IMR-90 (cell line): ENCODE results near the gene MLNR. TPM values are rescaled to one million over a fixed set of nuclear protein-coding genes. Genes with fewer than 3 reads are reported as not detected.

ENCODE experiments used
- ATAC-seq: fragments of 200-7000 bp; cut with Tn5 transposase; 2 replicates; pipeline ENCODE4 v1.9.1; 2020; ENCODE audit warnings: low read depth, mild to moderate bottlenecking, moderate library complexity
- BruUV-seq: library from RNA; stranded (reverse); fragments of 400-500 nt; replicated peaks from 2 replicates; lab custom pipeline; 2021; lab: Mats Ljungman, UMichigan
- CTCF ChIA-PET: fragments of 300-600 bp; formaldehyde crosslinking; extraction: SDS; loops from one replicate; lab custom pipeline; 2021; ENCODE audit warnings: antibody characterized with exemption; lab: Yijun Ruan, JAX
- POLR2A ChIA-PET: fragments of 300-600 bp; sonication (Branson Sonifier 250); formaldehyde crosslinking; loops from one replicate; lab custom pipeline; 2022; ENCODE audit warnings: antibody characterized with exemption; ENCODE audit not compliant: unreplicated experiment; lab: Charles Lee
- DNase-seq: peaks from one replicate; pipeline ENCODE4 v3.0.0; 2013
- H2AFZ ChIP-seq: replicated peaks from 2 replicates; pipeline ENCODE3; 2013; ENCODE audit warnings: low read length, mild to moderate bottlenecking; ENCODE audit not compliant: poor library complexity
- H2AK5ac ChIP-seq: 2 replicates; pipeline ENCODE4 v1.6.1; 2013; ENCODE audit warnings: low read depth, low read length, inconsistent platforms
- H2AK9ac ChIP-seq: replicated peaks from 2 replicates; pipeline ENCODE3; 2013; ENCODE audit warnings: mild to moderate bottlenecking, low read depth, low read length, moderate library complexity; ENCODE audit not compliant: poor library complexity
- H2BK120ac ChIP-seq: 2 replicates; pipeline ENCODE4 v1.6.1; 2013; ENCODE audit warnings: low read depth, low read length, inconsistent platforms
- H2BK15ac ChIP-seq: 3 replicates; pipeline ENCODE4 v1.6.1; 2013; ENCODE audit warnings: low read depth, low read length, inconsistent platforms
- H2BK20ac ChIP-seq: 2 replicates; pipeline ENCODE4 v1.6.1; 2013; ENCODE audit warnings: low read depth, mild to moderate bottlenecking, inconsistent platforms, low read length, moderate library complexity
- H2BK5ac ChIP-seq: 2 replicates; pipeline ENCODE4 v1.6.1; 2013; ENCODE audit warnings: mild to moderate bottlenecking, low read depth, low read length, inconsistent platforms; ENCODE audit not compliant: poor library complexity, severe bottlenecking
- H3K14ac ChIP-seq: replicated peaks from 2 replicates; pipeline ENCODE4 v1.6.1; 2013; ENCODE audit warnings: low read depth, low read length, inconsistent platforms
- H3K18ac ChIP-seq: 2 replicates; pipeline ENCODE4 v1.6.1; 2013; ENCODE audit warnings: low read depth, low read length, control low read depth
- H3K23ac ChIP-seq: 2 replicates; pipeline ENCODE4 v1.6.1; 2013; ENCODE audit warnings: low read depth, low read length, inconsistent platforms
- H3K27ac ChIP-seq: 2 replicates; pipeline ENCODE4 v1.5.1; 2013; ENCODE audit warnings: mild to moderate bottlenecking, control low read depth, low read length; ENCODE audit not compliant: insufficient read depth
- H3K27me3 ChIP-seq: 2 replicates; pipeline ENCODE4 v1.6.1; 2013; ENCODE audit warnings: low read length; ENCODE audit not compliant: control insufficient read depth, insufficient read depth
- H3K36me3 ChIP-seq: 2 replicates; pipeline ENCODE4 v1.6.1; 2013; ENCODE audit warnings: low read length, mixed read lengths; ENCODE audit not compliant: control insufficient read depth, insufficient read depth
- H3K4ac ChIP-seq: 2 replicates; pipeline ENCODE4 v1.6.1; 2013; ENCODE audit warnings: low read depth, low read length, inconsistent platforms
- H3K4me1 ChIP-seq: 2 replicates; pipeline ENCODE4 v1.6.1; 2013; ENCODE audit warnings: low read length, mixed read lengths; ENCODE audit not compliant: control insufficient read depth, insufficient read depth
- H3K4me2 ChIP-seq: 2 replicates; pipeline ENCODE4 v1.6.1; 2013; ENCODE audit warnings: low read depth, mild to moderate bottlenecking, control low read depth, low read length, moderate library complexity
- H3K4me3 ChIP-seq: 2 replicates; pipeline ENCODE4 v1.5.1; 2013; ENCODE audit warnings: low read depth, mild to moderate bottlenecking, control low read depth, low read length, moderate library complexity; ENCODE audit not compliant: insufficient read depth
- H3K56ac ChIP-seq: 2 replicates; pipeline ENCODE4 v1.6.1; 2013; ENCODE audit warnings: low read length, inconsistent platforms; ENCODE audit not compliant: insufficient read depth; ENCODE audit errors: extremely low read depth
- H3K79me1 ChIP-seq, 2 experiments: 2 replicates each; pipeline ENCODE4 v1.6.1; 2013; ENCODE audit warnings: low read length in 2 of 2, inconsistent platforms in 1 of 2, low read depth in 1 of 2
- H3K9ac ChIP-seq: 2 replicates; pipeline ENCODE4 v1.6.1; 2013; ENCODE audit warnings: low read depth, low read length, control low read depth
- H3K9me1 ChIP-seq: 2 replicates; pipeline ENCODE4 v1.6.1; 2013; ENCODE audit warnings: low read length, inconsistent platforms; ENCODE audit not compliant: insufficient read depth
- H3K9me3 ChIP-seq: 2 replicates; pipeline ENCODE4 v1.6.1; 2013; ENCODE audit warnings: low read length; ENCODE audit not compliant: control insufficient read depth, insufficient read depth
- H4K20me1 ChIP-seq: 2 replicates; pipeline ENCODE4 v1.6.1; 2013; ENCODE audit warnings: low read length, inconsistent platforms; ENCODE audit not compliant: insufficient read depth
- H4K5ac ChIP-seq: 2 replicates; pipeline ENCODE4 v1.6.1; 2013; ENCODE audit warnings: mild to moderate bottlenecking, low read depth, low read length, control low read depth
- H4K8ac ChIP-seq, 2 experiments: 2 replicates each; pipeline ENCODE4 v1.6.1; 2013; ENCODE audit warnings: low read depth in 2 of 2, low read length in 2 of 2, control low read depth in 1 of 2, inconsistent platforms in 1 of 2
- H4K91ac ChIP-seq: 2 replicates; pipeline ENCODE4 v1.6.1; 2013; ENCODE audit warnings: low read depth, low read length, inconsistent platforms; ENCODE audit not compliant: insufficient read depth
- CEBPB ChIP-seq: IDR thresholded peaks from 2 replicates; pipeline ENCODE4 v1.6.1; 2012; ENCODE audit warnings: low read depth, low read length, improper control_type of control experiment
- CHD1 ChIP-seq: IDR thresholded peaks from 2 replicates; pipeline ENCODE4 v1.6.1; 2012; ENCODE audit warnings: low read depth, low read length, improper control_type of control experiment
- ELK1 ChIP-seq: fragments of 150-350 bp; IDR thresholded peaks from 2 replicates; pipeline ENCODE4 v1.6.1; 2016; ENCODE audit warnings: low read depth, mild to moderate bottlenecking, low read length, moderate library complexity, borderline replicate concordance
- POLR2A ChIP-seq: IDR thresholded peaks from 2 replicates; pipeline ENCODE4 v1.6.1; 2012; ENCODE audit warnings: mild to moderate bottlenecking, low read depth, low read length
- RAD21 ChIP-seq: IDR thresholded peaks from 2 replicates; pipeline ENCODE4 v1.6.1; 2012; ENCODE audit warnings: low read length, improper control_type of control experiment
- RFX5 ChIP-seq: IDR thresholded peaks from 2 replicates; pipeline ENCODE4 v1.8.0; 2012; ENCODE audit warnings: low read depth, mild to moderate bottlenecking, low read length, moderate library complexity
- USF2 ChIP-seq: fragments of 150-350 bp; IDR thresholded peaks from 2 replicates; pipeline ENCODE4 v1.6.1; 2017; ENCODE audit warnings: mild to moderate bottlenecking, antibody characterized with exemption, low read length, low read depth
- WGBS, 2 experiments: methylation state at CpG; one replicate each; pipeline versions ENCODE4 v1.1.5 to v1.1.7; 2013; ENCODE audit warnings: missing lambda C conversion rate in 2 of 2; ENCODE audit not compliant: insufficient read length in 1 of 2; ENCODE audit errors: extremely low coverage in 2 of 2; 5-methylcytosine and 5-hydroxymethylcytosine counted together
- dilution Hi-C: fragments of 300-500 bp; cut with HindIII; formaldehyde crosslinking; loops from one replicate; pipeline ENCODE4 v1.14.3; 2018; ENCODE audit warnings: low sequenced_read_pairs; ENCODE audit not compliant: unreplicated experiment
- in situ Hi-C: fragments of 300-500 bp; cut with MboI; formaldehyde crosslinking; loops from 3 replicates; pipeline ENCODE4 v1.14.3; 2019; ENCODE audit warnings: low sequenced_read_pairs, inconsistent platforms, mixed read lengths
- intact Hi-C: fragments of 100-400 bp; cut with micrococcal nuclease; formaldehyde crosslinking; loops from 2 replicates; pipeline ENCODE4 v1.10.0; 2022
- polyA plus RNA-seq, 3 experiments: library from polyadenylated mRNA; depleted of rRNA; stranded (reverse); fragments of >200 nt; gene quantifications; 2 replicates each; pipeline ENCODE4 v1.2.3, GENCODE V29; 2012; ENCODE audit warnings: low replicate concordance in 1 of 3
- total RNA-seq: library from RNA; depleted of rRNA; stranded (reverse); fragments of >200 nt; gene quantifications from 2 replicates; pipeline ENCODE4 v1.2.3, GENCODE V29; 2012

Gene MLNR
- total and polyA plus RNA-seq, 2 of the 4 experiments (the other 2 are of a cell fraction): not detected

GRCh38 chr13:49225223-49226042 is 5.3 kb downstream of the MLNR start:
- no peak for DNase-seq
- no TSS peak for BruUV-seq
- H4K91ac ChIP-seq: no peak overlapping the region
- H4K8ac ChIP-seq: no peak overlapping the region
- H2BK120ac ChIP-seq: no peak overlapping the region
- no peak overlapping the region for H2AFZ ChIP-seq
- no peak overlapping the region for H3K14ac ChIP-seq
- H3K79me1 ChIP-seq: no peaks in the 10 kb centered on the region
- H3K36me3 ChIP-seq: no peaks in the 10 kb centered on the region
- H3K9me3 ChIP-seq: peaks cover 12% of the 10 kb centered on the region
- H3K23ac ChIP-seq: no peak overlapping the region
- no peak overlapping the region for H2BK5ac ChIP-seq
- H4K20me1 ChIP-seq: no peaks in the 10 kb centered on the region
- H3K4me2 ChIP-seq: no peak overlapping the region
- in situ Hi-C loops (no loop called here), dilution Hi-C loops (no loop called here), intact Hi-C loops (no loop called here)
- H3K27me3 ChIP-seq: peaks cover 52% of the 10 kb centered on the region
- no peak overlapping the region for H4K5ac ChIP-seq
- CTCF ChIA-PET: interaction anchor here (0.8 kb wide), 1 partner anchor 12 kb away, joined by 3 read pairs; no protein-coding TSS in a partner anchor
- no peaks in the 10 kb centered on the region for H3K9me1 ChIP-seq
- H3K56ac ChIP-seq: no peak overlapping the region
- TF ChIP-seq RAD21: no peak
- no peak for TF ChIP-seq USF2
- TF ChIP-seq RFX5: no peak
- no peak for TF ChIP-seq ELK1
- TF ChIP-seq POLR2A: no peak
- peak; percentile 85 for TF ChIP-seq CEBPB
- no peak for TF ChIP-seq CHD1
- 40% methylated on average over 1 of the region's 5 CpGs; no CpG with 5 or more reads in 1 of the 2 experiments for WGBS, 2 experiments
- H2BK20ac ChIP-seq: no peak overlapping the region
- no peak overlapping the region for H3K9ac ChIP-seq
- no peaks in the 10 kb centered on the region for H3K4me1 ChIP-seq
- H2AK5ac ChIP-seq: no peak overlapping the region
- no peak overlapping the region for H3K4ac ChIP-seq
- POLR2A ChIA-PET: no interaction called here
- H3K18ac ChIP-seq: no peak overlapping the region
- no peak for ATAC-seq
- no peak overlapping the region for H3K27ac ChIP-seq
- no peak overlapping the region for H3K4me3 ChIP-seq
- no peak overlapping the region for H2BK15ac ChIP-seq
- no peak overlapping the region for H2AK9ac ChIP-seq
